PC-3 (cell line): ENCODE results near the gene TUSC2.

Experiments
- EZH2 ChIP-seq: fragments of 300-600 bp; sonication (generic); IDR thresholded peaks from one replicate; pipeline ENCODE4 v1.6.1; 2017; ENCODE audit warnings: antibody characterized with exemption, mild to moderate bottlenecking, low read length; ENCODE audit not compliant: unreplicated experiment
- EZH2phosphoT487 ChIP-seq: fragments of 300-600 bp; sonication (generic); IDR thresholded peaks from 2 replicates; pipeline ENCODE4 v1.6.1; 2018; ENCODE audit warnings: mild to moderate bottlenecking, antibody characterized with exemption, low read length, borderline replicate concordance
- TF ChIP-seq, protein P1 (sequence below): fragments of 300-600 bp; sonication (generic); conservative IDR thresholded peaks from 2 replicates; pipeline ENCODE4 v1.5.1; 2017; ENCODE audit warnings: antibody characterized with exemption, low read depth, mild to moderate bottlenecking, low read length

DNA sequence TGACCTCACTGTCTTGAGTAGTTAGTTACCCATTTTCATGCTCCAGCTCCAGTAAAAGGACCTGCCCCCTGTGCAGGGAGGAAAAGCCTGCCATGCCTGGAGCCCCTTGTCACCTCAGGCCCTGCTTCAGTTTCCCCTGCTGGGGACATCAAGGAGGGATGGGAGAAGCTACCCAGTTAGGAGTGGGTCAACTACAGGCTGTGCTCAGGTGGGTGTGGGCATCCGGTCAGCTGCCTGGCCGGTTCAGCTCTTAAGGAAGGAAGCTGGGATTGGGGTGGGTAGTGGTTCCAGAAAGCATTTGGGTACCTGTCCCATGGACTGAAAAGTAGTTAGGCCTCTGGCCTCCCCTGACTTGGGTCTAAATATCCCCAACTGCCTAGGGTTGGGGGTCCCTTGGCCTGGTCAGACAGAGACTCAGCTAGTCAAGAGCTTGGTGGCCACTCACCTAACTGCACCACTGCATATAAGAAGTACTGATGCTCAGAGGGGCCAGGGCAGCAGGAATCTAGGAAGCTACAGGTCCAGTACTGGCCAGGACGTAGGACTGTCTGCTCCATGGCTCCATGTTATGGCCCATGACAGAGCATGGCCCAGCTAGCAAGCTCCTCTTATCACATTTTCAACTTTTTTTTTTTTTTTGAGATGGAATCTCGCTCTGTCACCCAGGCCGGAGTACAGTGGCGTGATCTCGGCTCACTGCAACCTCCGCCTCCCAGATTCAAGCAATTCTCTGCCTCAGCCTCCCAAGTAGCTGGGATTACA is 48.6 kb downstream of the TUSC2 start:
- TF ChIP-seq EZH2phosphoT487 (no peak), EZH2 (no peak)
- TF ChIP-seq, protein P1, sequence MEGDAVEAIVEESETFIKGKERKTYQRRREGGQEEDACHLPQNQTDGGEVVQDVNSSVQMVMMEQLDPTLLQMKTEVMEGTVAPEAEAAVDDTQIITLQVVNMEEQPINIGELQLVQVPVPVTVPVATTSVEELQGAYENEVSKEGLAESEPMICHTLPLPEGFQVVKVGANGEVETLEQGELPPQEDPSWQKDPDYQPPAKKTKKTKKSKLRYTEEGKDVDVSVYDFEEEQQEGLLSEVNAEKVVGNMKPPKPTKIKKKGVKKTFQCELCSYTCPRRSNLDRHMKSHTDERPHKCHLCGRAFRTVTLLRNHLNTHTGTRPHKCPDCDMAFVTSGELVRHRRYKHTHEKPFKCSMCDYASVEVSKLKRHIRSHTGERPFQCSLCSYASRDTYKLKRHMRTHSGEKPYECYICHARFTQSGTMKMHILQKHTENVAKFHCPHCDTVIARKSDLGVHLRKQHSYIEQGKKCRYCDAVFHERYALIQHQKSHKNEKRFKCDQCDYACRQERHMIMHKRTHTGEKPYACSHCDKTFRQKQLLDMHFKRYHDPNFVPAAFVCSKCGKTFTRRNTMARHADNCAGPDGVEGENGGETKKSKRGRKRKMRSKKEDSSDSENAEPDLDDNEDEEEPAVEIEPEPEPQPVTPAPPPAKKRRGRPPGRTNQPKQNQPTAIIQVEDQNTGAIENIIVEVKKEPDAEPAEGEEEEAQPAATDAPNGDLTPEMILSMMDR = no peak
